GM03348 (cell line): Measurements from ENCODE around the gene ZG16.
"Not testable (repeated sequence)": the region's sequence is repeated elsewhere in the genome, so short reads cannot be mapped to it uniquely, and the experiment has no call there.

Experiments
- DNase-seq: peaks from one replicate; pipeline ENCODE4 v3.0.0; 2012; ENCODE audit warnings: low spot score

The ZG16 gene

DNA sequence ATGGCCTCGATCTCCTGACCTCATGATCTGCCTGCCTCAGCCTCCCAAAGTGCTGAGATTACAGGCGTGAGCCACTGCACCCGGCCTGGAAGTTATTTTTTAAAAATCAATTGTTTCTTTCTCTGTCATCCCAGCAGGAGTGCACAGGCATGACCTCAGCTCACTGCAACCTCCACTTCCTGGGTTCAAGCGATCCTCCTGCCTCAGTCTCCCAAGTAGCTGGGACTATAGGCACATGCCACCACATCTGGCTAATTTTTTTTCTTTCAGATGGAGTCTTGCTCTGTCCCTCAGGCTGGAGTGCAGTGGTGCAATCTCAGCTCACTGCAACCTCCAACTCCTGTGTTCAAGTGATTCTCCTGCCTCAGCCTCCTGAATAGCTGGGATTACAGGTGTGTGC lies 9.1 kb downstream of the ZG16 start:
- DNase-seq: not testable (repeated sequence)

DNA sequence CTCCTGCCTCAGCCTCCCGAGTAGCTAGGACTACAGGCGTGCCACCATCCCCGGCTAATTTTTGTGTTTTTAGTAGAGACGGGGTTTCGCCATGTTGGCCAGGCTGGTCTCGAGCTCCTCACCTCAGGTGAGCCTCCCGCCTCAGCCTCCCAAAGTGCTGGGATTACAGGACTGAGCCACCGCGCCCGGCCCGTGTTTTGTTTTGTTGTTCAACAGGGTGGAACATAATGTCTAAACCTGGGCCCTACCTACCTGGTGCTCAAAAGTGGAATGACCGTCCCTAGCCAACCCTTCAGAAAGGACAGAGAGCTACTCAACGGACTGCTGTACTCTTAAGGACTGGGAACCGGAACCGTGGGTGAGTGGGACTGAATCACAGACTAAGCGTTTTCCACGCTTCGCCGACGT lies 11.7 kb downstream of the ZG16 start:
- no peak for DNase-seq

DNA sequence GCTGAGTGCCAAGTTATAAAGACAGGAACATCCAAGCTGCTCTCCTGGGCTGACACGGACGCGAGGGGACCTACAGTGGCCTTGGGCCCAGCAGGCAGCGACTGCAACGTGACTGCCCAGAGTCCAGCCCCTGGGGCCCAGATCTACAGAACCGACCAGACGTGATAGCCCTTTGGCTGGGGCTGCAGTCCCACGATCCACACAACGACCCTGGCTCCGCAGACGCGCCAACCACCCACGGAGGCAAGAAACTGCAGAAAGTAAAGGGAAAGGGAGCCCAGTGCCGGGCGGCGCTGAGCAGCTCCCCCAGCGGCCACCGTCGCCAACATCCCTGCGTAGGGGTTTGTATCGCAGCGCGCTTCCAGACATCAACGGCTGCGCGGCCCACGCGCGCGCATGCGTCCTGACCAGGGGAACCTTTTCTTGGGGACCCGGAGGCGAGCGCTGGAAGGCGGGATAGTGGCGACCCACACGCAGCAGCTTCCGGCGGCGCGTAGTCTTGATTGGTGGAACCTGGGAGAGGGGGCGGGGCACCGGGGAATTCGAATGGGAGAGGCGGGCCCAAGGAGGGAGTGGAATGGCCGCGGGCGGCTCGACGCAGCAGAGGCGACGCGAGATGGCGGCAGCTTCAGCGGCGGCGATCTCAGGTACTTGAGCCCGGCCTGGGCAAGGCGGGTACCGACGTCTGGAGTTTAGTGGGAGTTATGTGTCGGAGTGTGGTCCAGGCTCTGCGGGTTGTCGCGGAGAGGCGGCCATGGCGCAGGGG lies 12.3 kb downstream of the ZG16 start, which contains the start of gene KIF22:
KIF22 (plus strand) TSS at position 569 of the 766 bp plus-strand sequence; CDS start at position 578, 9 bp downstream.
- DNase-seq: peak; percentile 99

DNA sequence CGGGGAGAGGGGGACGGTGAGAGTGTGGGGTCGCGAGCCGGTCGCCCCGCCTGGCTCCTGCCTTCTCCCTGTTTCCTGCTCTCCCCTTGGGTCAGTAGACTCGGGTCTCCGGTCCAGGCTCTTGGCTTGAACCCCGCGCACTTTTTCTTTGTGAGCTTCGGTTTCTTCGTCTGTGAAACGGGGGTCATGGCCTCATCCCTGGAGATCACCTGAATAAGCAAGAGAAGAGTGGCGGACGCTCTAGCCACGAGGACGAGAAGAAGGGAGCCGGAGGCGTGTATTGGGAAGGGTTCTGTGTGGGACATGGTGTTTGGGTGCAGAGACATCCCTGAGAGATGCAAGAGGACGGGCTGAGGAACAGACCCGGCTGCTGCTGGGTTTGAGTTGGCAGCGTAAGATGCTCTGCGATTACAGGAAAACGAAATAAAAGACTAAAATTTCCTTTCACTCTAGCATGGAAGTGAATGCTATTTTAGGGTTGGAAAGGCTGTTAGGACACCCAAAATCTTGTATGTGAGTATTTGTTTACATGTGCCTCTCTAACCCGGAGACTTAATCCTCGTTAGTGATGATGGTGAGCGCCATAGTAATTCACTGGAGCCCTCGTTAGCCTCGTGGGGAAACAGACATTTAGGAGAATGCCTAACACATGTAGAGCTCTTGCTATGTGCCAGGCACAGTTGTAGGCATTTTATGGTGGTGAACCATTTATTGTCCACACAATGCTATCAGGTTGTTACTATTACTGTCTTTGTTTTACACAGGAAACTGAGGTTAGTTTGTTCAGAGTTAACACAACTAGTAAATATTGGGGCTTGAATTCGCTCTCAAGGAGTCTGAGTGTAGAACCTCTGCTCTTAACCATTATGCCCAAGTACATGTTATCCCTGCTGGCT lies 13.1 kb downstream of the ZG16 start:
- DNase-seq: peak; percentile 14

DNA sequence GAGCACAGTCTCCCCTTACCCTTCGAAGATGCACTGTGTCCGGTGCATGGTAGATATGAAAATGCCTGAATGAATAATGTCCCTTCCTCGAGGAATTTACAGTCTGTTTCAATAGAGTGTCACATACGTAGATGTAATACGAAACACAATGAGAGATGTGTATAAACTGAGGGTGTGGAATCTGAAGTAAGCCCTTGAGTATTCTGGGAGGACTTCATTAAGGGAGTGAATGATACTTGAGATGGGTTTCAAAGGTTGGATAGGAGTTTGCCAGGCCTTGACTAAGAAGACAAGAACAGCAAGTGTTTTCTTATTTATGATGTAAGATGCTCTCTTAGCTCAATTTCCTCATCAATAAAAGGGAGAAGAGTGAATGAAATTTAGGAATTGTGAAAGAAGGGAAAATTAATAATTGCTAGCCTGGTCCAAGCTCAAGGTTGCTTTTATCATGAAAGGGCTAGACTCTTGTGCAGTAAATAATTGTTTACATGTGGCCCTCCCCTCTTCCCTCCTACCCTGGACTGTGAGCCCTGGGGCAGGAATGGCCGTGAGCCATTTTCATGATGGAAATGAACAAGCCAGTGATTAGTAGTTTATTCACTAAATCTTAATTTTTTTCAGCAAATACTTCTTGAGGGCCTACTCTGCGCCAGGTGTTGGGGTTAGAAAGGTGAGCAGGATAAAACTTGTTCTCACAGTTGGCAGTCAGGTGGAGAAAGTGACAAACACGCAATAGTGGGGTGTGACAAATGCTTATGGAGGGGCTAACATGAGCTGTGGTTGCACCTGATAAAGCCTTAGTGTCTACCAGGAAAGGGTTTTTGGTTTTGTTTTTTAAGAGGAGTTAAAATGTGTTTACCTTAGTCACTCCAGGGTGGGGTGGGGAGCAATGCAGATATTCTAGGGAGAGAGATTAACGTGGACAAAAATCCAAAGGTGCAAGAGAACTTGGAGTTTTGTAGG lies 14.1 kb downstream of the ZG16 start:
- no peak for DNase-seq

DNA sequence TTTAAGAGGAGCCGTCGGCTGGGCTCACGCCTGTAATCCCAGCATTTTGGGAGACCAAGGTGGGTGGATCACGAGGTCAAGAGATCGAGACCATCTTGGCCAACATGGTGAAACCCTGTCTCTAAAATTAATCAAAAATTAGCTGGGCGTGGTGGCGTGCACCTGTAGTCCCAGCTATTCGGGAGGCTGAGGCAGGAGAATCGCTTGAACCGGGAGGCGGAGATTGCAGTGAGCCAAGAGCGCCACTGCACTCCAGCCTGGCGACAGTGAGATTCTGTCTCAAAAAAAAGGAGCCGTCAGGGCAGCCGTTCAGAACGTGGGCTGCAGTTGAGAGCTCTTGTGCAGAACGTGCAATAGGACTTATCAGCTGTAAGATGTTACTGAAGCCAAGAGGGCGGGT lies 15.1 kb downstream of the ZG16 start:
- DNase-seq: not testable (repeated sequence)

DNA sequence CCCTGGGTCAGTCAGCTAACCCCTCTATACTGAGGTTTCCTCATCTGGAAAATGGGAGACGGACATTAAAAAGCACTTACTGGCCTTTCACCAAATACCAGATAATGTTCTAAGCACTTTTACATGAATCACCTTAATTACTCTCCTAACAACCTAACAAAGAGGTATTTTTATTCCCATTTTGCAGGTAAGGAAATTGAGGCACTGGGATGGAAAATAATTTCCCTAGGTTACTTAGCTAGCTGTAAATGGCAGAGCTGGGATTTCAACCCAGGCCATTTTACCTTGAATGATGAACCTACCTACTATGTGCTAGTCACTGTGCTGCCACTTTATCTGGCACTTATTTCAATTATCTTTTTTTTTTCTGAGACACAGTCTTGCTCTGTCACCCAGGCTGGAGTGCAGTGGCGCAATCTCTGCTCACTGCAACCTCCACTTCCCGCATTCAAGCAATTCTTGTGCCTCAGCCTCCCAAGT lies 16.2 kb downstream of the ZG16 start:
- no peak for DNase-seq

DNA sequence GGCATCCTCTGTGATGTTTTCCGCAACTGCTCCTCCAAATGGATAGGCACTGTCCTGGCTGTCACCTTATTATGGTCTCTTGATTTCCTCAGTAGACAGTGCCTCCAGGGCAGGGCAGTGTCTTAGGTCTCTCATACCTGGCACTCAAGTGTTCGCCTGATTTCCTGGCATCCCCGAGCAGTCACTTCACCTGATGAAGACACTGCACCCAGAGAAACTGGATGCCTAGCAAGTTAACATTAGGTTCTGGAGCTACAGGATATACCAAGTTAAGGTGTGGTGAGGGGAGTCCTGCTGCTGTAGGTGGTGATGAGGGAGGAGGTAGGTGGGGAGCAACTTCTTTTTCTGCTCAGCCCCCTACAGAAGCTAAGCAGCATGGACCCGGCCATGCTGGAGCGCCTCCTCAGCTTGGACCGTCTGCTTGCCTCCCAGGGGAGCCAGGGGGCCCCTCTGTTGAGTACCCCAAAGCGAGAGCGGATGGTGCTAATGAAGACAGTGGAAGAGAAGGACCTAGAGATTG lies 24.4 kb downstream of the ZG16 start:
- no peak for DNase-seq

DNA sequence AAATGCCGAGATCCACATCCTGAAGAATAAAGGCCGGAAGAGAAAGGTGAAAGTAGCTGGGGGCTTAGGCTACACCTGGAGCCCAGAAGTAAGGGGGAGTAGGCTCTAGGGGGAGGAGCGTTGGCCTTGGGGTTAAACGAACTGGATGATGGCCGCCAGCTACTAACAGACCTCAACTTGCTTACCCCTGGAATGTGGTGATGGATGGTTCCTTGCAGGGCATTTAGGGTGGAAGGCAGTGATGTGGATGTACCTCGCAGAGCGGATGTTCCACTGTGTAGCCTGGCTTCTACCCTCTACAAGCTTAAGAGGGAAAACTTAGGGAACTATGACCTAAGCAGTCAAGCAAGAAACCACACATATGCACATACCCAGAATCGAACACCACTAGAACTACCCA lies 26.0 kb downstream of the ZG16 start:
- DNase-seq: no peak

DNA sequence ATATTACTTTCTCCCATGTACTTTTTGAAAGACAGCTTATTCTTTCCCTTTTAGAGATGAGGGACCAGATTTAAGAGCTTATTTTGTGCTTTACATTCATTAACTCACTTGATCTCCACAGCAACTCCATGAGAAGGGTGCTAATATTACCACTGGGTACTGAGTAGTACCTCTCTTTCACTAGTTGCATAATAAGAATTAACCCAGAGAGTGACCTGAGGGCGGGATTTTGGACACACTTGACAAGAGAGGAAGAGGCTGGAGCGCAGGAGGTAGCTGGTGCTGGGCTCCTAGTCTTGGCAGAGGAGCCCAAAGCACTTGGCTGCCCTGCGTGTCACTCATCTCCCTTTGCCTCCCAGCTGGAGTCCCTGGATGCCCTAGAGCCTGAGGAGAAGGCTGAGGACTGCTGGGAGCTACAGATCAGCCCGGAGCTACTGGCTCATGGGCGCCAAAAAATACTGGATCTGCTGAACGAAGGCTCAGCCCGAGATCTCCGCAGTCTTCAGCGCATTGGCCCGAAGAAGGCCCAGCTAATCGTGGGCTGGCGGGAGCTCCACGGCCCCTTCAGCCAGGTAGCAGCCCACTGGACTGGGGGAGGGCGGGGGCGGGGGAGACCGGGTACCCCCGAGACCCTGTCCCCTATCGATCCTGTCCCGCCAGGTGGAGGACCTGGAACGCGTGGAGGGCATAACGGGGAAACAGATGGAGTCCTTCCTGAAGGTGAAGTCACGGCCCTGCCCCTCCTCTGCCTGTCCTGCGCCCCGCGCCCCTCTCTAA lies 26.6 kb downstream of the ZG16 start:
- peak; percentile 53 for DNase-seq

DNA sequence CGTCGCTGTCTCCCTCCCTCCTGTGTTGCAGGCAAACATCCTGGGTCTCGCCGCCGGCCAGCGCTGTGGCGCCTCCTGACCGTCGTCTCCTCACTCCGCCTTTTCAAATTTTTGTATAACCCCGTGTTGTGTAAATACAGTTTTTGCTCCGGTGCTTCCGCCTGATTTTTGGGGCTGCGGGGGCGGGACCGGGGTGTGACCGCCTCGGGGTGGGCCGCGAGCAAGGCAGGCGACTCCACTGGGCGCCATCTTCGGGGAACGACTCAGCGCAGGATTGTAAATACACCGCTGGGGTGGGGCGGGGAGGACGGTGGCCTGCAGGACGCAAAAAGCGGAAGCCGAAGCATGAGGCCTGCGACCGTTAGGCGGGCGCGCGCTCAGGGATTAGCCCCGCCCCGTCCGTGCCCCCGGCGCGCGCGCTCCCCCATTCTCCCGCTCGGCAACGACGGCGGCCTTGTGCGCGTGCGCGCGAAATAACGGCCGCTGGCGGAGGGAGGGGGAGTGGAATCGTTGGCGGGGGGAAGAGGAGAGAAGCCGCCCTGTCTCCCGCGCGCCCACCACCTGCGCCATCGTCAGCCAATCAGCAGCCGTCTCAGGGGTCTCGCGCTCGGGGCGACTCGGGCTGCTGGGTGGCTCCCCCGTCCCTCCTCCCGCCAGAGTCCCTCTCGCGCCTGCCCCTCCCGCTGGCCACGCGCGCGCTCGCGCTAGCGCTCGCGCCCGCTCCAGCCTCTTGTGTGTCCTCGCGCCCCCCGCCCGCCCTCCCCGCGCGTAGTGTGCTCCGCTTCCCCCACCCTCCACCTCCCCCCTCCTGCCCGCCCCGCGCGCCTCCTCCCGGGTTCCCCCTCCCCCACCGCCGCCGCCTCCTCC lies 27.4 kb downstream of the ZG16 start:
- peak; percentile 97 for DNase-seq

DNA sequence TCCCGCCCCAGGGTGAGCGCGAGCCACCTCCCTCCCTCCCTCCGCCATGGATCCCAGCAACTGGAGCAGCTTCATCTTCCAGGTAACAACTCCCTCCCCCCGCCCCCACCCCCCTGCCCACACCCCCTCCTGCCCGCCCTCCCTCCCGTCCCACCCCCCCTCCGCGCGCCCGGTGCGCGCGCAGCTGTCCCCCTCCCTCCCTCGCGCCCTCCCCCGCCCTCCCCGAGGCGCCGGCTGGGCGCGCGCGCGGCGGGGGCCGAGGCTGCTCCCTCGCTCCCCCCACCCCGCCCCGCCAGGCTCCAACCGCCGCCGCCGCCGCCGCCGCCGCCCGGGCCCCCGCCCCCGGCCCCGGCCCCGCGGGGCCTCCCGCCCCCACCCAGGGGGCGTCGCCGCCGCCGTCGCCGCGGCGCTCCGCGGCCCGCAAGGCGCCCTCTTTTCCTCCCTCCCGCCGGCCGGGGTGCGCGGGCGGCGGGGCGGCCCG lies 28.1 kb downstream of the ZG16 start, which contains the start of gene MAZ:
MAZ (plus strand) TSS at position 431 of the 481 bp plus-strand sequence. CDS start 173 bp downstream, outside the sequence.
- DNase-seq: peak; percentile 95

DNA sequence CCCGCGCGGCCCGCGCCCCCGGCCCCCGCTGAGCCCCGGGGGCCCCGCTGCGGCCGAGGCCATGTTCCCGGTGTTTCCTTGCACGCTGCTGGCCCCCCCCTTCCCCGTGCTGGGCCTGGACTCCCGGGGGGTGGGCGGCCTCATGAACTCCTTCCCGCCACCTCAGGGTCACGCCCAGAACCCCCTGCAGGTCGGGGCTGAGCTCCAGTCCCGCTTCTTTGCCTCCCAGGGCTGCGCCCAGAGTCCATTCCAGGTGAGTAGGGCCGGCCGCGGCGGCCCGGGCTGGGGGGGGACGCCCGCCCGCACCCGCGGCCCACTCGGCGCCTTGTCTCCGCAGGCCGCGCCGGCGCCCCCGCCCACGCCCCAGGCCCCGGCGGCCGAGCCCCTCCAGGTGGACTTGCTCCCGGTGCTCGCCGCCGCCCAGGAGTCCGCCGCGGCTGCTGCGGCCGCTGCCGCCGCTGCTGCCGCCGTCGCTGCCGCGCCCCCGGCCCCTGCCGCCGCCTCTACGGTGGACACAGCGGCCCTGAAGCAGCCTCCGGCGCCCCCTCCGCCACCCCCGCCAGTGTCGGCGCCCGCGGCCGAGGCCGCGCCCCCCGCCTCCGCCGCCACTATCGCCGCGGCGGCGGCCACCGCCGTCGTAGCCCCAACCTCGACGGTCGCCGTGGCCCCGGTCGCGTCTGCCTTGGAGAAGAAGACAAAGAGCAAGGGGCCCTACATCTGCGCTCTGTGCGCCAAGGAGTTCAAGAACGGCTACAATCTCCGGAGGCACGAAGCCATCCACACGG lies 28.8 kb downstream of the ZG16 start:
- DNase-seq: no peak

DNA sequence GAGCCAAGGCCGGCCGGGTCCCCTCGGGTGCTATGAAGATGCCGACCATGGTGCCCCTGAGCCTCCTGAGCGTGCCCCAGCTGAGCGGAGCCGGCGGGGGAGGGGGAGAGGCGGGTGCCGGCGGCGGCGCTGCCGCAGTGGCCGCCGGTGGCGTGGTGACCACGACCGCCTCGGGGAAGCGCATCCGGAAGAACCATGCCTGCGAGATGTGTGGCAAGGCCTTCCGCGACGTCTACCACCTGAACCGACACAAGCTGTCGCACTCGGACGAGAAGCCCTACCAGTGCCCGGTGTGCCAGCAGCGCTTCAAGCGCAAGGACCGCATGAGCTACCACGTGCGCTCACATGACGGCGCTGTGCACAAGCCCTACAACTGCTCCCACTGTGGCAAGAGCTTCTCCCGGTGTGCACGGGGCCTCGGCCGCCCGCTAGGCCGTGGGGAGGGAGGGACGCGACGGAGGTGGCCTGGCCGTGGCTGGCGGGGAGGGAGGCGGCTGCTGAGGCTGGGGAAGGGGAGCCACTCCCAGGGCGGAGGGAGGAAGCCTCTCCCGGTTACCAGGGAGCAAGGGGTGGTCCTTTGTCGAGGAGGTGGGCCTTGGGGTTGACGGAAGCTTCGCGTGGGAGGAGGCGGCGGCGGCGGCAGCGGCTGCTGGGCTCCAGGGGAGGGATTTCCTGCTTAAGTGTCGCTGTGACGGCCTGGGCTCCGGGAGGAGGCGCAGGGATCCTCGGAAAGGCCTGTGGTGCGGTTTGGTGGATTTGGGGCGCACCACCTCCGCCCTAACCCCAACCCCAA lies 29.6 kb downstream of the ZG16 start:
- peak; percentile 85 for DNase-seq

DNA sequence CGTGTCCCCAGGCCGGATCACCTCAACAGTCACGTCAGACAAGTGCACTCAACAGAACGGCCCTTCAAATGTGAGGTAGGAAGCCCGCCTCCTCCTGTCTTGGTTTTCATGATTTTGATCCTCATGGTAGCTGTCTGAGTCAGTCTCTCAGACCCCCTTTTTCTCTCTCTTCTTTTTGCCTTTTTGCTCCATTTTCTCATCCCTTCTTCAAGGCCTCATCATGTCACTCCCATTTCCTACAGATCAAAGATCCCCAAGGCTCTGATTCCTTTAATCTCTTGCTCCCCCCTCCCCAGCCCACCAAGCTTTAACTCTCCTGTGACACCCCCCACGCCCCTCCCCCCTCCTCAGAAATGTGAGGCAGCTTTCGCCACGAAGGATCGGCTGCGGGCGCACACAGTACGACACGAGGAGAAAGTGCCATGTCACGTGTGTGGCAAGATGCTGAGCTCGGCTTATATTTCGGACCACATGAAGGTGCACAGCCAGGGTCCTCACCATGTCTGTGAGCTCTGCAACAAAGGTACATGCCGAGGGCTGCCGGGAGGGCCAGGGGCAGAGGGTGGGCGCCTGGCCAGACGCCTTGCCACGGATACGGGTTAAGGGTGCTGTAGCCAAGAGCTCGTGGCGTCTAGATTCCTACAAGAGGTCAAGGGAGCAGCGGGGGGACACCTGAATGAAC lies 30.3 kb downstream of the ZG16 start:
- DNase-seq: no peak

DNA sequence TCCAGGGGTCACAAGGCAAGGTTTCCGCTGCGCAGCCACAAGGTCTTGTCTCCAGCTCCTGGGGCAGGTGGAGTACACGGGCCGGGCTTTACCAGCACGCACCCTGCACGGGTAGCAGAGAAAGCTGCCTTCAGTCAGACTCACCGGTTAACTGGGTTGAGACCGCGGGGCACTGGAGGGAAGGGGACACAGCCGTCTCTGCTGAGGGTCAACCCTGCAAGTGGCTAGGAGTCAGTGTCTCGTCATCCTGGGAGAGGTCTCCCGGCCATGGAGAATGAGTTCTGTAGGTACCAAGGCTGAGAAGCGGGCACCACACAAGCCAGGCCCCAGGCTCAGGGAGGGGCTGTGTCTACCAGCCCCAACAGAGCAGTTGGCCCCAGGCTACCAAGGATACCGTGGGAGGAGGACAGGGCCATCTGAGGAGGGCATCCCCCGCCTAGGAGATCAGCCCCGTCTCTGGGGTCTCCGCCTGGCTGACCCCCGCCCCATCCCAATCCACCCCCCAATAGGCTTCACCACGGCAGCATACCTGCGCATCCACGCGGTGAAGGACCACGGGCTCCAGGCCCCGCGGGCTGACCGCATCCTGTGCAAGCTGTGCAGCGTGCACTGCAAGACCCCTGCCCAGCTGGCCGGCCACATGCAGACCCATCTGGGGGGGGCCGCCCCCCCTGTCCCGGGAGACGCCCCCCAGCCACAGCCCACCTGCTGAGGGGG lies 31.1 kb downstream of the ZG16 start:
- DNase-seq: no peak
